Type B pancreatic cell (in vitro differentiated cells): ENCODE measurements around the gene MPV17L2. TPM values are rescaled to one million over a fixed set of nuclear protein-coding genes. Genes with fewer than 3 reads are reported as not detected.

Experiments used
- DNase-seq: peaks from one replicate; pipeline ENCODE4 v3.0.0; 2021; ENCODE audit warnings: mixed read lengths; ENCODE audit not compliant: unreplicated experiment; ENCODE audit errors: extremely low spot score
- H3K27ac Mint-ChIP-seq: 2 replicates; pipeline ENCODE4 v1.8.0; 2021; ENCODE audit warnings: mild to moderate bottlenecking, mixed read lengths
- H3K27me3 Mint-ChIP-seq: 2 replicates; pipeline ENCODE4 v1.8.0; 2021; ENCODE audit warnings: mixed read lengths
- H3K36me3 Mint-ChIP-seq: 2 replicates; pipeline ENCODE4 v1.8.0; 2021; ENCODE audit warnings: mixed read lengths
- H3K4me1 Mint-ChIP-seq: one replicate; pipeline ENCODE4 v1.8.0; 2021; ENCODE audit warnings: mixed read lengths; ENCODE audit not compliant: unreplicated experiment
- H3K4me3 Mint-ChIP-seq: 2 replicates; pipeline ENCODE4 v1.8.0; 2021; ENCODE audit warnings: mild to moderate bottlenecking, mixed read lengths
- H3K9me3 Mint-ChIP-seq: 2 replicates; pipeline ENCODE4 v1.8.0; 2021; ENCODE audit warnings: mixed read lengths
- total RNA-seq: library from RNA; stranded (reverse); gene quantifications from 2 replicates; pipeline ENCODE4 v1.2.1, GENCODE V29; 2021; ENCODE audit warnings: low replicate concordance
- TF ChIP-seq, protein P1 (sequence below): fragments of 200-600 bp; sonication (generic); conservative IDR thresholded peaks from 2 replicates; pipeline ENCODE4 v1.5.0; 2021; ENCODE audit warnings: antibody characterized with exemption, mild to moderate bottlenecking

The MPV17L2 gene
- total RNA-seq, 1 donor from 2014 or later: 11.6 TPM

DNA sequence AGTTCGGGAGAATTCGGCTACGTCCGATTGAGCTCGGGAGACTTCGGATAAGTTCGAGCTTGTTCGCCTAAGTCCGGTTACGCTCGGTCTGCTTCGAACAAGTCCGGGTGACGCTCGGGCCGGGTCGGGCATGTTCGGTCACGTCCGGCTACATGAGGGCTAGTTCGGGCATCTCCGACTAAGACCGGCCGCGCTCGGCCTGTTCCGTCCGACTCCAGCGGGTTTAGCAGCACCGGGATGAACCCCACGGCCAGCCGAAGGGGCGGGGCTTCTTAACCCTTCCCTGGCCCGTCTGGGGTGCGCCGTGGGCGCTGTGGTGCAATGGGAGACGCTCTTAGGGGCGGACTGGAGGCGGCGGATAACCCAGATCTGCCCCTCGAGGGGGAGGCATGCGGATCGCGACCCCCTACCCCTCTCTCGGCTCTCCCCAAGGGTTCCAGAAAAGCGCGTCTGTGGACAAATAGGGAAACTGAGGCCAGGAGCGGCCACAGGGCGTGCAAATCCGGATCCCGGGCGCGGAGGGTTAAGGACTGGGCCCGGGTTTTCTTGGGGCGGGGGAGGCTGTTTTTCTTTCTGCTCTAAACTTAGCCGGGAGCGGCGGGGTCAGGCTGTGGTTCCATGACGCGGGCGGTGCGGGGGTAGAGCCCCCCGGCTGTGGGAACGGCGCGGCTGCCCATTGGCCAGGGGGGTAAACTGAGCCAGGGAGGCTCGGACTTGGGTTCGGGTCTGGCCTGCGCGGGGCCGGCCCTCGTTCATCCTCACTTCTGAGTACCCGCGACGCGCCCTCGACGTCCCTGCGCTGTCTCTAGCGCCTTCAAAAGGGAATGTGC lies 31.7 kb downstream of the MPV17L2 start:
- H3K27me3 Mint-ChIP-seq: peaks cover 65% of the 10 kb centered on the region

DNA sequence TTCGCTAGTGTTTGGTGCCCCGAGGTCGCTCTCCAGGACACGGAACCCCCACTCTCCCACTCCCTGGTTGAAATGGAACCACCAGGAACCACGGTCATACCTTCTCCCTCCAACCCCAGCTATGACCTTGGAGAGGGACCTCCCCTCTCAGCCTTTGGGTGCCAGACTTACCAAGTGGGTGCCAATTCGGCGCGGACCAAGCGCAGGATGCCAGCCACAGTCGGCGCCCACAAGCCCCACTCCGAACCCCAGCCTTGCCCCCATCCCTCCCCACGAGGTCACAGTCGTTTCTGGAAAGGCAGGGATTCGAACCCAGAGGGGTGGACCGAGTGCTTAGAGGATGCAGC lies 32.3 kb downstream of the MPV17L2 start:
- TF ChIP-seq, protein P1, sequence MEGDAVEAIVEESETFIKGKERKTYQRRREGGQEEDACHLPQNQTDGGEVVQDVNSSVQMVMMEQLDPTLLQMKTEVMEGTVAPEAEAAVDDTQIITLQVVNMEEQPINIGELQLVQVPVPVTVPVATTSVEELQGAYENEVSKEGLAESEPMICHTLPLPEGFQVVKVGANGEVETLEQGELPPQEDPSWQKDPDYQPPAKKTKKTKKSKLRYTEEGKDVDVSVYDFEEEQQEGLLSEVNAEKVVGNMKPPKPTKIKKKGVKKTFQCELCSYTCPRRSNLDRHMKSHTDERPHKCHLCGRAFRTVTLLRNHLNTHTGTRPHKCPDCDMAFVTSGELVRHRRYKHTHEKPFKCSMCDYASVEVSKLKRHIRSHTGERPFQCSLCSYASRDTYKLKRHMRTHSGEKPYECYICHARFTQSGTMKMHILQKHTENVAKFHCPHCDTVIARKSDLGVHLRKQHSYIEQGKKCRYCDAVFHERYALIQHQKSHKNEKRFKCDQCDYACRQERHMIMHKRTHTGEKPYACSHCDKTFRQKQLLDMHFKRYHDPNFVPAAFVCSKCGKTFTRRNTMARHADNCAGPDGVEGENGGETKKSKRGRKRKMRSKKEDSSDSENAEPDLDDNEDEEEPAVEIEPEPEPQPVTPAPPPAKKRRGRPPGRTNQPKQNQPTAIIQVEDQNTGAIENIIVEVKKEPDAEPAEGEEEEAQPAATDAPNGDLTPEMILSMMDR: no peak
- H3K27ac Mint-ChIP-seq: no peak overlapping the region

More for the DNA sequence above, 31.7 kb downstream of the MPV17L2 start:
- peak; percentile 99 for DNase-seq
- Mint-ChIP-seq H3K9me3 (no peaks in the 10 kb centered on the region), H3K27ac (peak overlapping the region; percentile 63), H3K36me3 (no peaks in the 10 kb centered on the region), H3K4me1 (peaks cover 8% of the 10 kb centered on the region), H3K4me3 (peak overlapping the region; percentile 92)
- TF ChIP-seq, protein P1: no peak

DNA sequence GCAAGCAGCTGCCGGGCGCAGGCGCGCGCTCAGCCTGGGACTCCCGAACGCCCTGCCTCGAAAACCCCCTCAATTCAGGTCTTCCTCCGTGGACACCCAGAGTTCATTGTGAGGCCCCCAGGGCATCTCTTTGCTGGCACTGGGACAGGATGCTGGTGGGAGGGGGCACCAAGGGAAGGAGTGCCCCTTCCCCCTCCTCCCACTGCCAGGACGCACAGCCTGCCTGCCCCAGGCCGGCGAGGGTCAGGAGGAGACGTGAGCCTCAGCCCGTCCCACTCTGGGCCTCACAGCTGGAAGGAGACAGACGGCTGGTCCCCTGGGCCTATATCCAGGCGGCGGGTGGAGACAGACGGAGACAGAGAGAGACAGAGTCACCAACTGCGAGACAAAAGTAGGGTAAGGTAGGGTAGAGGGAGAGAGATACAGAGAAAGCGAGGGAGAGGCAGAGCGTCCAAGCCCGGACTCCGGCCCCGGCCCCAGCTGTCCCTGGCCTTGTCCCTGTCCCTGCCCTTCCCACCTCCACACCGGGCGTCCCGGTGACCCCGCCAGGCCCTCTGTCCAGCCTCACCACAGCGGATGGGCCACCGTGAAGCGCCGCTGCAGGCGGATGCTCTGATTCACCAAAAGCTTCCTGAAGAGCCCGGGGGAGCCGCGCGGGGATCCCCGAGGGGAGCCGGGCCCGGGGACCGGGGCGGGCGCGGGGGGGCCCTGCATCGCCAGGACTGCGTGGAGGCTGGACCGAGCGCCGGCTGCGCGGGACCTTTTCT lies 32.9 kb downstream of the MPV17L2 start, which contains the start of gene PDE4C:
Gene PDE4C (minus strand): TSS at position 737 of the 767 bp plus-strand sequence. CDS start 23 bp downstream, at position 714.
- Mint-ChIP-seq H3K27ac (no peak within 1 kb of the TSS), H3K9me3 (no peaks in the 10 kb centered on the region), H3K27me3 (peaks cover 65% of the 10 kb centered on the region), H3K4me3 (peak within 1 kb of the TSS; percentile 11), H3K36me3 (no peaks in the 10 kb centered on the region), H3K4me1 (peaks cover 8% of the 10 kb centered on the region)
- no peak for DNase-seq
- TF ChIP-seq, protein P1: no peak

More for the DNA sequence above, 32.3 kb downstream of the MPV17L2 start:
- H3K27me3 Mint-ChIP-seq: peaks cover 63% of the 10 kb centered on the region
- peaks cover 8% of the 10 kb centered on the region for H3K4me1 Mint-ChIP-seq
- no peaks in the 10 kb centered on the region for H3K9me3 Mint-ChIP-seq
- DNase-seq: no peak
- H3K4me3 Mint-ChIP-seq: peak overlapping the region; percentile 11
- no peaks in the 10 kb centered on the region for H3K36me3 Mint-ChIP-seq

DNA sequence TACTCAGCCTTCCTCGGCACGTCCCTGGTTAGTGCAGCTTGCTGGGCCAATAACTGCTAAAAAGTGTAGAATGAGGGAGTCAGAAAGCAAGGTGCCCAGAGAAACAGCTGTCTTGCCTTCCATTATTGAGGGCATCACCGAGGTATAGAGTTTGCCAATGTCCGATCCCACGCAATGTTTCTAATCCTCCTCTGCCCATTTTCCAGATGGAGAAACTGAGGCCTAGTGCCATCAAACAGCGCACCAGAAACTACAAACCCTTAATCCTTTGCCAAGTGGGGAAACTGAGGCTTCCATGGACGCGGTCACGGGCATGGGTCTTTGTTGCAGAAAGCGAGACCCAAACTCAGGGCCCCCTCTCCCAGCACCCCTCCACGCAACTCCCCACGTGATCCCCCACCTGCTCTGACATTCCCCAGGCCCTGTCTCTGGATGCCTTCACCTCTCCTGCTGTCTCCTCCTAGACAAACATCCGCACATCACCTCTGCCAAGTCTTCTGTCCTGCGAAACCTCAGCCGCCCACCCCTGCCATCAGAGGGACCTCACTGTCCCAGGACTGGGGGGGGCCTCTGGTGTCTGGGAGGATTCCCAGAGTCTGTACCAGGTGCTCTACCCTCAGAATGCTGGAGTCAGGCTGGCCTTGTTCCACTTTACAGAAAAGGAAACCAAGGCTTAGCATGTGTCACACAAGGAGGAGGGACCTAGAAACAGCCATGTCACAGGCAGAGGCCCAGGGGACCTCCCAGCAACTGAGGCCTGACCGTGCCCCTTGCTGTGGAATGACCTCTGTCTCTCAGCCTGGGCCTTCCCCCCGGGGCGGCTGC lies 34.1 kb downstream of the MPV17L2 start:
- no peaks in the 10 kb centered on the region for H3K9me3 Mint-ChIP-seq
- no peak for DNase-seq
- H3K36me3 Mint-ChIP-seq: no peaks in the 10 kb centered on the region
- peaks cover 65% of the 10 kb centered on the region for H3K27me3 Mint-ChIP-seq
- TF ChIP-seq, protein P1: no peak
- H3K4me1 Mint-ChIP-seq: peaks cover 8% of the 10 kb centered on the region
- H3K4me3 Mint-ChIP-seq: no peak overlapping the region
- no peak overlapping the region for H3K27ac Mint-ChIP-seq

DNA sequence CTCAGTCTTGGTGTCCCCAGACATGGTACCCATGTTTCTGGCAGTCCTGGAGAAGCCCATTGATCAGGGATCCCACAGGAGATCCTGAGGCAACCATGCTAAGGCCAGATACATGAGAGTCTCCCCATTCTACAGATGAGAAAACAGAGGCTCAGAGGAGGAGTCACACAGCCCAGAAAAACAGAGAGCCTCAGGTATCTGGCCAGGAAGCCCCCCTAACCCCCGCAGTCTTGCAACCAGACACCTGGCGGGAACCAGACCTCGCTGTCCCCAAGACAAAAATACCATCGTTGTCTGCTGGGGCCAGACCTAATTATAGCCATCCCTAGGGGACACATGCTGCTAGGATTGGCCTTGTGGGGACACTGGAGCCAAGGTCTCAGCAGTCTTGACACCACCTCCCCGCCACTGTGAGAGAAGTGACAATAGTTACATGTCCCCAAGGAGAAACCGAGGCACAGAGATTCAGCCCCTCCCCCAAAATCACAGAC lies 34.8 kb downstream of the MPV17L2 start:
- H3K4me3 Mint-ChIP-seq: no peak overlapping the region
- H3K4me1 Mint-ChIP-seq: peaks cover 8% of the 10 kb centered on the region
- H3K27ac Mint-ChIP-seq: no peak overlapping the region
- DNase-seq: no peak
- peaks cover 67% of the 10 kb centered on the region for H3K27me3 Mint-ChIP-seq
- TF ChIP-seq, protein P1: no peak
- no peaks in the 10 kb centered on the region for H3K9me3 Mint-ChIP-seq
- no peaks in the 10 kb centered on the region for H3K36me3 Mint-ChIP-seq
